ENCODE results near the gene HJV.

The HJV gene

GRCh38 chr1:146012703-146013558, 8.6 kb downstream of the HJV start:
- peak; percentile 75 for TF ChIP-seq CTCF (IDR thresholded peaks at IDR 0.05; ENCODE audit: insufficient read depth, low read length, poor library complexity, severe bottlenecking)
- no peak for DNase-seq (ENCODE audit: extremely low read depth, insufficient read length)
- Histone ChIP-seq H3K4me3 (replicated peaks; ENCODE audit: low read depth, low read length) (no peak overlapping the region), H3K36me3 (ENCODE audit: control insufficient read depth, insufficient read depth, low read length) (no peaks in the 10 kb centered on the region), H3K27me3 (replicated peaks; ENCODE audit: control insufficient read depth, insufficient read depth, low read length) (no peaks in the 10 kb centered on the region)

- no peaks in the 10 kb centered on the region for H3K27me3 ChIP-seq (replicated peaks; ENCODE audit: control insufficient read depth, insufficient read depth, low read length)
- DNase-seq (ENCODE audit: extremely low read depth, insufficient read length) = no peak
- no peak for TF ChIP-seq CTCF (IDR thresholded peaks at IDR 0.05; ENCODE audit: insufficient read depth, low read length, poor library complexity, severe bottlenecking)
- H3K4me3 ChIP-seq (replicated peaks; ENCODE audit: low read depth, low read length) = no peak overlapping the region
- no peaks in the 10 kb centered on the region for H3K36me3 ChIP-seq (ENCODE audit: control insufficient read depth, insufficient read depth, low read length)
Observed at GRCh38 chr1:146010126-146010738, 11.3 kb downstream of the HJV start.

- DNase-seq (ENCODE audit: extremely low read depth, insufficient read length) = no peak
- TF ChIP-seq CTCF (IDR thresholded peaks at IDR 0.05; ENCODE audit: insufficient read depth, low read length, poor library complexity, severe bottlenecking) = no peak
- H3K27me3 ChIP-seq (replicated peaks; ENCODE audit: control insufficient read depth, insufficient read depth, low read length) = no peaks in the 10 kb centered on the region
- H3K4me3 ChIP-seq (replicated peaks; ENCODE audit: low read depth, low read length) = no peak overlapping the region
- H3K36me3 ChIP-seq (ENCODE audit: control insufficient read depth, insufficient read depth, low read length) = no peaks in the 10 kb centered on the region
Observed at GRCh38 chr1:146007489-146008133, 13.9 kb downstream of the HJV start.

GRCh38 chr1:146001709-146002108, 19.8 kb downstream of the HJV start:
- no peaks in the 10 kb centered on the region for H3K27me3 ChIP-seq (replicated peaks; ENCODE audit: control insufficient read depth, insufficient read depth, low read length)
- no peak overlapping the region for H3K4me3 ChIP-seq (replicated peaks; ENCODE audit: low read depth, low read length)
- no peak for DNase-seq (ENCODE audit: extremely low read depth, insufficient read length)
- no peaks in the 10 kb centered on the region for H3K36me3 ChIP-seq (ENCODE audit: control insufficient read depth, insufficient read depth, low read length)
- no peak for TF ChIP-seq CTCF (IDR thresholded peaks at IDR 0.05; ENCODE audit: insufficient read depth, low read length, poor library complexity, severe bottlenecking)

- Histone ChIP-seq H3K36me3 (ENCODE audit: control insufficient read depth, insufficient read depth, low read length) (peaks cover 2% of the 10 kb centered on the region), H3K27me3 (replicated peaks; ENCODE audit: control insufficient read depth, insufficient read depth, low read length) (no peaks in the 10 kb centered on the region), H3K4me3 (replicated peaks; ENCODE audit: low read depth, low read length) (no peak overlapping the region)
- no peak for DNase-seq (ENCODE audit: extremely low read depth, insufficient read length)
- TF ChIP-seq CTCF (IDR thresholded peaks at IDR 0.05; ENCODE audit: insufficient read depth, low read length, poor library complexity, severe bottlenecking) = no peak
Observed at GRCh38 chr1:145999321-146000024, 22.1 kb downstream of the HJV start.
